ENCODE measurements around the gene FLNB.

FLNB gene

GRCh38 chr3:58209933-58210332 is 201.7 kb downstream of the FLNB start:
- Histone ChIP-seq H3K23ac (ENCODE audit: low read depth, low read length, poor library complexity) (no peak overlapping the region), H3K4me1 (ENCODE audit: control insufficient read depth in 2 of 2, insufficient read depth in 1 of 2, low read depth in 1 of 2, low read length in 2 of 2) (no peaks in the 10 kb centered on the region), H3K14ac (ENCODE audit: low read length) (no peak overlapping the region), H3K27ac (replicated peaks; ENCODE audit: low read length) (no peak overlapping the region), H4K91ac (ENCODE audit: low read depth, low read length, poor library complexity) (no peak overlapping the region), H2BK12ac (ENCODE audit: low read length) (no peak overlapping the region), H3K4me2 (ENCODE audit: insufficient read depth, low read length, poor library complexity, severe bottlenecking) (no peak overlapping the region), H3K4me3 (ENCODE audit: low read length in 2 of 2) (no peak overlapping the region), H2BK5ac (ENCODE audit: low read length) (no peak overlapping the region), H2BK120ac (ENCODE audit: low read depth, low read length) (no peak overlapping the region), H3K27me3 (ENCODE audit: control insufficient read depth in 3 of 3, insufficient read depth in 3 of 3, low read depth in 1 of 3, low read length in 3 of 3) (peaks cover 0 to 46% (median 5%) of the 10 kb centered on the region in 3 experiments), H3K36me3 (replicated peaks in 1 of 2; ENCODE audit: control insufficient read depth in 2 of 2, insufficient read depth in 2 of 2, low read length in 2 of 2) (no peaks in the 10 kb centered on the region), H3K4ac (ENCODE audit: low read length) (no peak overlapping the region), H2AFZ (ENCODE audit: low read length) (no peak overlapping the region), H2BK15ac (ENCODE audit: low read length) (no peak overlapping the region), H4K8ac (ENCODE audit: low read depth, low read length) (no peak overlapping the region), H3K79me1 (ENCODE audit: low read depth, low read length) (no peaks in the 10 kb centered on the region), H3K9ac (ENCODE audit: low read depth, low read length, poor library complexity) (no peak overlapping the region), H3K9me3 (replicated peaks in 1 of 2; ENCODE audit: control insufficient read depth in 2 of 2, insufficient read depth in 1 of 2, low read depth in 1 of 2, low read length in 2 of 2) (no peaks in the 10 kb centered on the region), H2AK5ac (ENCODE audit: low read depth, low read length) (no peak overlapping the region), H3K18ac (ENCODE audit: low read length) (no peak overlapping the region)
- WGBS, 2 donors (ENCODE audit: extremely low coverage in 2 of 2, insufficient read length in 2 of 2, insufficient replicate concordance in 1 of 2) = no CpG with 5 or more reads among the region's 3 CpGs
- DNase-seq (ENCODE audit: low spot score) = no peak

GRCh38 chr3:58210761-58211460 is 202.7 kb downstream of the FLNB start, which contains the start of gene DNASE1L3:
Gene DNASE1L3, minus strand, starts transcription at chr3:58210972. Its CDS starts 66 bp downstream, at chr3:58210906.
- Histone ChIP-seq H3K4ac (ENCODE audit: low read length) (no peak within 1 kb of the TSS), H3K4me2 (ENCODE audit: insufficient read depth, low read length, poor library complexity, severe bottlenecking) (no peak within 1 kb of the TSS), H2AFZ (ENCODE audit: low read length) (no peak within 1 kb of the TSS), H3K9me3 (replicated peaks in 1 of 2; ENCODE audit: control insufficient read depth in 2 of 2, insufficient read depth in 1 of 2, low read depth in 1 of 2, low read length in 2 of 2) (no peaks in the 10 kb centered on the region), H3K27me3 (ENCODE audit: control insufficient read depth in 3 of 3, insufficient read depth in 3 of 3, low read depth in 1 of 3, low read length in 3 of 3) (peaks cover 0 to 42% (median 7%) of the 10 kb centered on the region in 3 experiments), H2BK120ac (ENCODE audit: low read depth, low read length) (no peak within 1 kb of the TSS), H2BK5ac (ENCODE audit: low read length) (no peak within 1 kb of the TSS), H3K14ac (ENCODE audit: low read length) (no peak within 1 kb of the TSS), H3K9ac (ENCODE audit: low read depth, low read length, poor library complexity) (no peak within 1 kb of the TSS), H2BK12ac (ENCODE audit: low read length) (no peak within 1 kb of the TSS), H2AK5ac (ENCODE audit: low read depth, low read length) (no peak within 1 kb of the TSS), H3K36me3 (replicated peaks in 1 of 2; ENCODE audit: control insufficient read depth in 2 of 2, insufficient read depth in 2 of 2, low read length in 2 of 2) (no peaks in the 10 kb centered on the region), H3K4me3 (ENCODE audit: low read length in 2 of 2) (no peak within 1 kb of the TSS), H3K79me1 (ENCODE audit: low read depth, low read length) (no peaks in the 10 kb centered on the region), H3K18ac (ENCODE audit: low read length) (no peak within 1 kb of the TSS), H4K91ac (ENCODE audit: low read depth, low read length, poor library complexity) (no peak within 1 kb of the TSS), H4K8ac (ENCODE audit: low read depth, low read length) (no peak within 1 kb of the TSS), H3K23ac (ENCODE audit: low read depth, low read length, poor library complexity) (no peak within 1 kb of the TSS), H2BK15ac (ENCODE audit: low read length) (no peak within 1 kb of the TSS), H3K4me1 (ENCODE audit: control insufficient read depth in 2 of 2, insufficient read depth in 1 of 2, low read depth in 1 of 2, low read length in 2 of 2) (no peaks in the 10 kb centered on the region), H3K27ac (replicated peaks; ENCODE audit: low read length) (no peak within 1 kb of the TSS)
- DNase-seq (ENCODE audit: low spot score) = no peak
- no CpG with 5 or more reads among the region's 14 CpGs for WGBS, 2 donors (ENCODE audit: extremely low coverage in 2 of 2, insufficient read length in 2 of 2, insufficient replicate concordance in 1 of 2)

- Histone ChIP-seq H3K23ac (ENCODE audit: low read depth, low read length, poor library complexity) (no peak overlapping the region), H4K91ac (ENCODE audit: low read depth, low read length, poor library complexity) (no peak overlapping the region), H2BK5ac (ENCODE audit: low read length) (no peak overlapping the region), H3K4me3 (ENCODE audit: low read length in 2 of 2) (no peak overlapping the region), H3K79me1 (ENCODE audit: low read depth, low read length) (no peaks in the 10 kb centered on the region), H2AK5ac (ENCODE audit: low read depth, low read length) (no peak overlapping the region), H2BK15ac (ENCODE audit: low read length) (no peak overlapping the region), H3K36me3 (replicated peaks in 1 of 2; ENCODE audit: control insufficient read depth in 2 of 2, insufficient read depth in 2 of 2, low read length in 2 of 2) (no peaks in the 10 kb centered on the region), H3K9ac (ENCODE audit: low read depth, low read length, poor library complexity) (no peak overlapping the region), H3K18ac (ENCODE audit: low read length) (no peak overlapping the region), H3K4me1 (ENCODE audit: control insufficient read depth in 2 of 2, insufficient read depth in 1 of 2, low read depth in 1 of 2, low read length in 2 of 2) (peaks cover 0 to 8% of the 10 kb centered on the region in 2 donors), H2AFZ (ENCODE audit: low read length) (no peak overlapping the region), H3K4me2 (ENCODE audit: insufficient read depth, low read length, poor library complexity, severe bottlenecking) (no peak overlapping the region), H4K8ac (ENCODE audit: low read depth, low read length) (no peak overlapping the region), H3K9me3 (replicated peaks in 1 of 2; ENCODE audit: control insufficient read depth in 2 of 2, insufficient read depth in 1 of 2, low read depth in 1 of 2, low read length in 2 of 2) (no peaks in the 10 kb centered on the region), H3K27ac (replicated peaks; ENCODE audit: low read length) (no peak overlapping the region), H3K14ac (ENCODE audit: low read length) (no peak overlapping the region), H3K4ac (ENCODE audit: low read length) (no peak overlapping the region), H2BK12ac (ENCODE audit: low read length) (no peak overlapping the region), H3K27me3 (ENCODE audit: control insufficient read depth in 3 of 3, insufficient read depth in 3 of 3, low read depth in 1 of 3, low read length in 3 of 3) (peaks cover 0 to 39% (median 7%) of the 10 kb centered on the region in 3 experiments), H2BK120ac (ENCODE audit: low read depth, low read length) (no peak overlapping the region)
- DNase-seq (ENCODE audit: low spot score) = no peak
- whole genome bisulfite sequencing, 2 donors (ENCODE audit: extremely low coverage in 2 of 2, insufficient read length in 2 of 2, insufficient replicate concordance in 1 of 2) = no CpG with 5 or more reads among the region's 7 CpGs
Observed at GRCh38 chr3:58214484-58215316, 206.5 kb downstream of the FLNB start.

Measured in neuronal stem cell (in vitro differentiated cells).